K562 (cell line): ENCODE measurements around the gene PTGER2. TPM values are rescaled to one million over a fixed set of nuclear protein-coding genes. Genes with fewer than 3 reads are reported as not detected.

Experiments
- ATAC-seq: fragments of 200-7000 bp; cut with Tn5 transposase; 3 replicates; pipeline ENCODE4 v1.9.1; 2020; ENCODE audit warnings: moderate library complexity
- BruUV-seq: library from RNA; stranded (reverse); fragments of 400-500 nt; replicated peaks from 2 replicates; lab custom pipeline; 2021; lab: Mats Ljungman, UMichigan
- CTCF ChIA-PET: fragments of 300-600 bp; formaldehyde crosslinking; extraction: SDS; loops from one replicate; lab custom pipeline; 2021; ENCODE audit warnings: low intra/inter-chr PET ratio; lab: Yijun Ruan, JAX
- POLR2A ChIA-PET: fragments of 300-600, 350-650 bp; sonication (Branson Sonifier 250); formaldehyde crosslinking; extraction: SDS; loops from one replicate; lab custom pipeline; 2021; ENCODE audit warnings: antibody characterized with exemption, inconsistent platforms; lab: Yijun Ruan, JAX
- DNase-seq, 4 experiments: peaks; one replicate each; pipeline versions ENCODE4 v3.0.0 to v3.0.0-alpha.2; 2011 to 2018; ENCODE audit warnings: low spot score in 3 of 4, mixed read lengths in 3 of 4; ENCODE audit errors: extremely low read depth in 1 of 4
- FAIRE-seq: peaks from 2 replicates; lab custom pipeline; 2011; peaks lifted over from hg19 to GRCh38; lab: Jason Lieb, UNC
- H2AFZ ChIP-seq: 2 replicates; pipeline ENCODE4 v1.6.0; 2011; ENCODE audit warnings: low read depth, low read length, control low read depth, inconsistent platforms
- H3K27ac ChIP-seq: fragments of 200-600 bp; 3 replicates; pipeline ENCODE4 v1.8.0; 2011; ENCODE audit warnings: low read depth, mild to moderate bottlenecking, control low read depth, inconsistent platforms, low read length, moderate library complexity, mixed read lengths; ENCODE audit errors: extremely low read depth
- H3K27me3 ChIP-seq, 2 experiments: fragments of 300-600 bp in 1 of 2; 2 replicates in 1 of 2; 3 replicates in 1 of 2; pipeline versions ENCODE4 v1.6.0 to v1.8.0; 2011; ENCODE audit warnings: inconsistent platforms in 2 of 2, low read length in 2 of 2, mild to moderate bottlenecking in 1 of 2, mixed read lengths in 1 of 2, moderate library complexity in 1 of 2; ENCODE audit not compliant: control insufficient read depth in 2 of 2, insufficient read depth in 2 of 2
- H3K36me3 ChIP-seq: fragments of 300-600 bp; 3 replicates; pipeline ENCODE4 v1.8.0; 2011; ENCODE audit warnings: mild to moderate bottlenecking, low read length, inconsistent platforms; ENCODE audit not compliant: control insufficient read depth, insufficient read depth
- H3K4me1 ChIP-seq, 2 experiments: fragments of 200-600 bp in 1 of 2; replicated peaks in 1 of 2; 2 replicates in 1 of 2; 3 replicates in 1 of 2; pipeline versions ENCODE4 v1.5.1 to v1.8.0; 2011; ENCODE audit warnings: inconsistent platforms in 2 of 2, low read length in 2 of 2, mild to moderate bottlenecking in 1 of 2, mixed read lengths in 1 of 2, moderate library complexity in 1 of 2; ENCODE audit not compliant: control insufficient read depth in 2 of 2, insufficient read depth in 2 of 2
- H3K4me2 ChIP-seq: 2 replicates; pipeline ENCODE4 v1.6.1; 2011; ENCODE audit warnings: low read length, control low read depth, inconsistent platforms, mixed read lengths; ENCODE audit not compliant: insufficient read depth
- H3K4me3 ChIP-seq: fragments of 200-600 bp; sonication (generic), shearing (Covaris generic); 2 replicates; pipeline ENCODE4 v1.5.1; 2016; ENCODE audit warnings: control low read depth, inconsistent platforms
- H3K79me2 ChIP-seq: fragments of 200-600 bp; 3 replicates; pipeline ENCODE4 v1.8.0; 2011; ENCODE audit warnings: low read length, inconsistent platforms; ENCODE audit not compliant: control insufficient read depth, insufficient read depth
- H3K9ac ChIP-seq, 2 experiments: 2 replicates each; pipeline versions ENCODE4 v1.6.0 to v1.6.1; 2011; ENCODE audit warnings: low read depth in 2 of 2, low read length in 2 of 2, control low read depth in 1 of 2, inconsistent platforms in 1 of 2, mild to moderate bottlenecking in 1 of 2, mixed read lengths in 1 of 2; ENCODE audit not compliant: insufficient read depth in 1 of 2
- H3K9me1 ChIP-seq: one replicate; pipeline ENCODE4 v1.6.0; 2011; ENCODE audit warnings: inconsistent platforms, mild to moderate bottlenecking, low read length, moderate library complexity; ENCODE audit not compliant: control insufficient read depth, insufficient read depth
- H3K9me3 ChIP-seq: replicated peaks from 2 replicates; pipeline ENCODE4 v1.5.1; 2011; ENCODE audit warnings: low read depth, low read length, inconsistent platforms; ENCODE audit not compliant: control insufficient read depth, insufficient read depth
- H4K20me1 ChIP-seq: replicated peaks from 2 replicates; pipeline ENCODE4 v1.6.1; 2011; ENCODE audit warnings: low read length, inconsistent platforms, mixed read lengths; ENCODE audit not compliant: control insufficient read depth, insufficient read depth
- BRCA1 ChIP-seq, 2 experiments: fragments of 450-650 bp in 1 of 2; sonication (generic) in 1 of 2; formaldehyde crosslinking in 1 of 2; IDR thresholded peaks; 2 replicates each; pipeline versions ENCODE4 v1.5.0 to v1.6.1; 2017 to 2020; ENCODE audit warnings: mild to moderate bottlenecking in 1 of 2, missing genetic modification reagents in 1 of 2
- MCM7 ChIP-seq, 2 experiments: fragments of 450-650 bp; IDR thresholded peaks; 2 replicates each; pipeline ENCODE4 v1.6.1; 2016 to 2018
- OTX1 ChIP-seq: fragments of 450-650 bp; formaldehyde crosslinking; IDR thresholded peaks from 2 replicates; pipeline ENCODE4 v1.4.0; 2022; ENCODE audit warnings: mild to moderate bottlenecking
- RAD21 ChIP-seq, 2 experiments: fragments of 250-450 bp in 1 of 2; fragments of 450-650 bp in 1 of 2; sonication (Bioruptor Pico) in 1 of 2; formaldehyde crosslinking in 1 of 2; IDR thresholded peaks in 1 of 2; conservative IDR thresholded peaks in 1 of 2; 2 replicates each; pipeline versions ENCODE4 v1.4.0 to v1.8.0; 2020 to 2022; ENCODE audit warnings: mild to moderate bottlenecking in 2 of 2, moderate library complexity in 1 of 2
- SREBF1 ChIP-seq: fragments of 150-350 bp; IDR thresholded peaks from 2 replicates; pipeline ENCODE4 v1.6.1; 2014; ENCODE audit warnings: antibody characterized with exemption, low read depth, low read length, borderline replicate concordance
- XRCC3 ChIP-seq: fragments of 450-650 bp; IDR thresholded peaks from 2 replicates; pipeline ENCODE4 v1.6.1; 2017; ENCODE audit warnings: mild to moderate bottlenecking, moderate library complexity
- ZNF384 ChIP-seq: IDR thresholded peaks from 2 replicates; pipeline ENCODE4 v1.6.1; 2012; ENCODE audit warnings: low read depth, low read length, improper control_type of control experiment
- WGBS: fragments of 100-300 bp; shearing (Covaris generic); methylation state at CpG from one replicate; pipeline ENCODE4 v1.1.6; 2016; ENCODE audit warnings: low coverage, mixed read lengths; ENCODE audit not compliant: insufficient coverage; ENCODE audit errors: missing lambda C conversion rate; 5-methylcytosine and 5-hydroxymethylcytosine counted together
- in situ Hi-C: fragments of 300-500 bp; cut with MboI; formaldehyde crosslinking; loops from 4 replicates; pipeline ENCODE4 v1.15.0; 2018; ENCODE audit warnings: inconsistent platforms, mixed read lengths
- intact Hi-C: fragments of 100-400 bp; cut with micrococcal nuclease; formaldehyde crosslinking; loops from 2 replicates; pipeline ENCODE4 v1.14.2; 2022
- polyA plus RNA-seq, 8 experiments: library from polyadenylated mRNA; depleted of rRNA in 4 of 8; stranded (reverse) in 5 of 8; unstranded in 3 of 8; fragments of >200 nt; fragmentation: Nextera tagmentation in 2 of 8; fragmentation: Illumina TruSeq in 1 of 8; extraction: Ambion mirVana in 2 of 8; extraction: Trizol in 1 of 8; gene quantifications; 2 replicates each; pipeline versions ENCODE4 v1.2.1 to v1.2.3, GENCODE V29; 2011 to 2014; ENCODE audit warnings: inconsistent platforms in 1 of 8, missing spikeins in 1 of 8
- total RNA-seq, 7 experiments: library from RNA; depleted of rRNA in 6 of 7; stranded (reverse); fragments of >200 nt in 6 of 7; fragmentation: Illumina TruSeq in 2 of 7; extraction: Trizol in 2 of 7; gene quantifications; 2 replicates each; pipeline versions ENCODE4 v1.2.1 to v1.2.3, GENCODE V29; 2011 to 2021; ENCODE audit warnings: low replicate concordance in 1 of 7
- TF ChIP-seq, protein P1 (sequence below), 3 experiments: IDR thresholded peaks in 2 of 3; conservative IDR thresholded peaks in 1 of 3; 2 replicates each; pipeline ENCODE4 v1.5.1; 2011 to 2012; ENCODE audit warnings: low read length in 3 of 3, mild to moderate bottlenecking in 3 of 3, control low read depth in 2 of 3, improper control_type of control experiment in 1 of 3, inconsistent platforms in 1 of 3, low read depth in 1 of 3, mixed read lengths in 1 of 3, moderate library complexity in 1 of 3; ENCODE audit not compliant: insufficient read depth in 2 of 3

The PTGER2 gene
- total and polyA plus RNA-seq, 9 of the 15 experiments (the other 6 are each of a cell fraction or from before 2014, with no cell fraction given): not detected

DNA sequence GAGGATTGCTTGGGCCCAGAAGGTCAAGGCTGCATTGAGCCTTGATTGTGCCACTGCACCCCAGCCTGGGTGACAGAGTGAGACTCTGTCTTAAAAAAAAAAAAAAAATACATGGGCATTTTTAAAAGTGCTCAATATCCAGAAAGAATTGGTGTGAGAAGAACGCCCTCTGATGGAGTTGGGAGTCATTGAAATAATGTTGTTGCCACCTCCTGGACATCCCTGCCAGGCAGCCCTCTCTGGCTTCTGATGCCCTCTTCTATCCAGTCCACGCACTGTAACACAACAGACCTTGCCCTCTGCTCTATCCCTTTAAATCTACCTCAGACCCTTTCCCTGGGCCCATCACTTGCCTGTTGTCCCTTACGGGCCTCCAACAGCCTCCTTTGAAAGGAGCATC is 41.7 kb upstream of the PTGER2 start:
- TF ChIP-seq SREBF1 (no peak), XRCC3 (no peak), BRCA1 (IDR thresholded peaks at IDR 0.05) (no peak), BRCA1 (CRISPR knock-in tag; IDR thresholded peaks at IDR 0.05) (no peak), ZNF384 (0 out of 2 replicates have a peak, but pooled peaks have one; percentile 16), OTX1 (CRISPR knock-in tag) (no peak), RAD21 (CRISPR knock-in tag; conservative IDR thresholded peaks at IDR 0.05 in 1 of 2, IDR thresholded peaks at IDR 0.05 in 1 of 2) (peak in 1 of 2 experiments; percentile 24; a peak in 2 of 4 replicates), MCM7 (IDR thresholded peaks at IDR 0.05) (no peak)
- TF ChIP-seq, protein P1, sequence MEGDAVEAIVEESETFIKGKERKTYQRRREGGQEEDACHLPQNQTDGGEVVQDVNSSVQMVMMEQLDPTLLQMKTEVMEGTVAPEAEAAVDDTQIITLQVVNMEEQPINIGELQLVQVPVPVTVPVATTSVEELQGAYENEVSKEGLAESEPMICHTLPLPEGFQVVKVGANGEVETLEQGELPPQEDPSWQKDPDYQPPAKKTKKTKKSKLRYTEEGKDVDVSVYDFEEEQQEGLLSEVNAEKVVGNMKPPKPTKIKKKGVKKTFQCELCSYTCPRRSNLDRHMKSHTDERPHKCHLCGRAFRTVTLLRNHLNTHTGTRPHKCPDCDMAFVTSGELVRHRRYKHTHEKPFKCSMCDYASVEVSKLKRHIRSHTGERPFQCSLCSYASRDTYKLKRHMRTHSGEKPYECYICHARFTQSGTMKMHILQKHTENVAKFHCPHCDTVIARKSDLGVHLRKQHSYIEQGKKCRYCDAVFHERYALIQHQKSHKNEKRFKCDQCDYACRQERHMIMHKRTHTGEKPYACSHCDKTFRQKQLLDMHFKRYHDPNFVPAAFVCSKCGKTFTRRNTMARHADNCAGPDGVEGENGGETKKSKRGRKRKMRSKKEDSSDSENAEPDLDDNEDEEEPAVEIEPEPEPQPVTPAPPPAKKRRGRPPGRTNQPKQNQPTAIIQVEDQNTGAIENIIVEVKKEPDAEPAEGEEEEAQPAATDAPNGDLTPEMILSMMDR (IDR thresholded peaks at IDR 0.05 in 2 of 3, conservative IDR thresholded peaks at IDR 0.05 in 1 of 3; ENCODE audit: insufficient read depth in 2 of 3, low read depth in 1 of 3, low read length in 3 of 3): peak; percentile 20 to 54 (median 46); a peak in 3 of 6 replicates
- Histone ChIP-seq H3K36me3 (no peaks in the 10 kb centered on the region), H3K9me1 (no peaks in the 10 kb centered on the region), H3K27me3 (peaks cover 0 to 18% of the 10 kb centered on the region in 2 experiments; a peak in 2 of 5 replicates), H3K27ac (no peak overlapping the region), H3K9me3 (no peaks in the 10 kb centered on the region), H3K4me2 (no peak overlapping the region), H2AFZ (no peak overlapping the region), H3K4me3 (no peak overlapping the region), H4K20me1 (no peaks in the 10 kb centered on the region), H3K9ac (no peak overlapping the region), H3K79me2 (no peaks in the 10 kb centered on the region), H3K4me1 (no peaks in the 10 kb centered on the region)
- ChIA-PET POLR2A (interaction anchor here (0.6 kb wide), 1 partner anchor 1382 kb away, joined by 3 read pairs; no protein-coding TSS in a partner anchor), CTCF (no interaction called here)
- FAIRE-seq (no peak), ATAC-seq (0 out of 3 replicates have a peak, but pooled peaks have one; percentile 25), DNase-seq (peak in 2 of 4 experiments; percentile 5 to 7)
- intact Hi-C loops (loop anchor here (10.0 kb wide), 1 partner anchor 278 kb away; no protein-coding TSS in a partner anchor), in situ Hi-C loops (no loop called here)
- 0% methylated on average over 2 of the region's 3 CpGs for WGBS
- no TSS peak for BruUV-seq
